ENCODE results near the gene TNIP2. TPM values are rescaled to one million over a fixed set of nuclear protein-coding genes. Genes with fewer than 3 reads are reported as not detected.
A peak's percentile ranks its signal among the peaks of the same experiment; 100 is the strongest.

TNIP2 gene
- total RNA-seq, 4 donors from 2014 or later, result 135 to 255 (median 145) TPM

DNA sequence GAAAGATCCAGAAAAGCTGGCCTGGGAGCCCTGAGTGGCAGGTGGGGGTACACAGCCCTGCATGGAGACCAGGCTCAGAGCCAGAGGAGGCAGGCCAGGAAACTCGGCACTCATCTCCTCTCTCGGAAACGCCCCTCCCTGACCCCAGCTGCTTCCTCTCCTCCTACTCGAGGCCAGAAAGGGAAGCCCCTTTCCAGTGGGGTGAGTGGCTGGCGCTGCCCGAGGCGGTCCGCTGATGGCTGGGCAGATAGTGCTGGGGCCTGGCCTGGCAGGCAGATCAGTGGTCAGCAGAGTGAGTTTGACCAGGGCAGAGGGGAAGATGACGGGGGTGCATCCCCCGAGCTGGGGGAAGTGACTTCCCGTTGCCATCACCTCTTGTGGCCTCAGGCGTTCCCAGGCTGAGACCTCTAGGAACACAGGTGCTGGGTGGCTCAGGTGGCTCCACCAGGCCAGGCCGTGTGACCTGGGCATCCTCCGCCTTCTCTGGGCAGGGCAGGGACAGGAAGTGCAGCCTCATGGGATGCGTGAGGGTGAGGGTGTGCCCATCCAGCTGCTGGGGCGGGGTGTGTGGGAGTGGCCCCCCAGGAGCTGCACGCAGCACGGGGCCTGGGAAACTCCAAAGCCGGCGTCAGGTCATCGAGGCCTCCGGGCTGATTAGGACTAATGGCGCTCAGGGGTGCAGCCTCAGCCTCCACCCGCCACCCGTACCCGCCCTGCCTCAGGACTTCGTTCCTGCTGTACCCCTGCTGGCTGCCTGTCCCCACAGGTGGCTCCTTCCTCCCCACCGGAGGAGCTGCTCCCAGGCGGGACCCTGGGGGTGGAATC, 42.5 kb upstream of the TNIP2 start:
- Histone ChIP-seq H3K9me3 (no peaks in the 10 kb centered on the region), H3K27ac (peak overlapping the region; percentile 41 to 83 (median 73)), H3K4me1 (peaks cover 17 to 96% (median 54%) of the 10 kb centered on the region in 4 donors), H3K4me3 (peak overlapping the region in 3 of 4 donors; percentile 1 to 23 (median 1)), H3K36me3 (no peaks in the 10 kb centered on the region), H3K27me3 (no peaks in the 10 kb centered on the region)
- TF ChIP-seq, protein P1, sequence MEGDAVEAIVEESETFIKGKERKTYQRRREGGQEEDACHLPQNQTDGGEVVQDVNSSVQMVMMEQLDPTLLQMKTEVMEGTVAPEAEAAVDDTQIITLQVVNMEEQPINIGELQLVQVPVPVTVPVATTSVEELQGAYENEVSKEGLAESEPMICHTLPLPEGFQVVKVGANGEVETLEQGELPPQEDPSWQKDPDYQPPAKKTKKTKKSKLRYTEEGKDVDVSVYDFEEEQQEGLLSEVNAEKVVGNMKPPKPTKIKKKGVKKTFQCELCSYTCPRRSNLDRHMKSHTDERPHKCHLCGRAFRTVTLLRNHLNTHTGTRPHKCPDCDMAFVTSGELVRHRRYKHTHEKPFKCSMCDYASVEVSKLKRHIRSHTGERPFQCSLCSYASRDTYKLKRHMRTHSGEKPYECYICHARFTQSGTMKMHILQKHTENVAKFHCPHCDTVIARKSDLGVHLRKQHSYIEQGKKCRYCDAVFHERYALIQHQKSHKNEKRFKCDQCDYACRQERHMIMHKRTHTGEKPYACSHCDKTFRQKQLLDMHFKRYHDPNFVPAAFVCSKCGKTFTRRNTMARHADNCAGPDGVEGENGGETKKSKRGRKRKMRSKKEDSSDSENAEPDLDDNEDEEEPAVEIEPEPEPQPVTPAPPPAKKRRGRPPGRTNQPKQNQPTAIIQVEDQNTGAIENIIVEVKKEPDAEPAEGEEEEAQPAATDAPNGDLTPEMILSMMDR (IDR thresholded peaks at IDR 0.05), result no peak
- peak in 1 of 2 donors; percentile 44 for TF ChIP-seq POLR2A (IDR thresholded peaks at IDR 0.05)
- peak; percentile 71 to 88 (median 87) for DNase-seq

DNA sequence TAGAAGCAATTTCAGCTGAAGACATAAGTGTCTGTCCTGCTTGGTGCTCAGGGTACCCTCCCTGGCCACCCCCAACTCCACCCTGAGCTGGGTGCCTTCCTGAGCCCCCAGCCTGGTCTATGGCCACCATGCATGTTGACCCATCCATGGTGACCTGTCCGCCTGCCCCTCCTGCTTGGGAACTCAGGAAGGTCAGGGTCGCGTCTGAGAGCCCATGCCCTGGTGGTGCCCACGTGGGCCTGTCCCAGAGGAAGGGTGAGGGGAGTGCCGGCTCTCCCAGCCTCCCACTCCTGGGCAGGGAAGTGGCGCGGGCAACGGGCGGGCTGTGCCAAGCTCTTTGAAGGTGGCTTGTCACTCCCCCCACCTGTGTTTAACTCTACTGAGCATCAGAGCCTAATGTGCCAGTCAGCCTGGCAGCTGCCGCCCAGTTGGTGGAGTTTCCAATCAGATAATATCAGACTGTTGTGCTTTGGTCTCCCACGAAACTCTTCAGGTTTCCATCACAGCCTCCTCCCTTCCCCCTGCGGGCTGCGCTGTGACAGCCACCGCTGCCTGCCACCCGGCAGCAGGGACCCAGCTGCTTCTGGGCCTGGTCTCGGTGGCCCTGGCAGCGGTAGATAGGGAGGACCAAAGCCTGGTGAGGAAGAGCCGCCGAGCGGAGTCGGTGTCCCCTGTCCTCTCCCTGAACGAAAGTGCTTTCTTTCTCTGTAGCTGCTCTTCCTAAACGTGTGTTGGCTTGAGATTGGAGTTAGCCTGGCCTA, 41.6 kb upstream of the TNIP2 start:
- TF ChIP-seq, protein P1 (IDR thresholded peaks at IDR 0.05), result no peak
- TF ChIP-seq POLR2A (IDR thresholded peaks at IDR 0.05), result no peak
- peak in 2 of 3 donors; percentile 45 to 50 for DNase-seq
- Histone ChIP-seq H3K27me3 (no peaks in the 10 kb centered on the region), H3K27ac (peak overlapping the region; percentile 41 to 83 (median 73)), H3K4me1 (peaks cover 16 to 88% (median 58%) of the 10 kb centered on the region in 4 donors), H3K4me3 (peak overlapping the region in 1 of 4 donors; percentile 1), H3K36me3 (no peaks in the 10 kb centered on the region), H3K9me3 (no peaks in the 10 kb centered on the region)

DNA sequence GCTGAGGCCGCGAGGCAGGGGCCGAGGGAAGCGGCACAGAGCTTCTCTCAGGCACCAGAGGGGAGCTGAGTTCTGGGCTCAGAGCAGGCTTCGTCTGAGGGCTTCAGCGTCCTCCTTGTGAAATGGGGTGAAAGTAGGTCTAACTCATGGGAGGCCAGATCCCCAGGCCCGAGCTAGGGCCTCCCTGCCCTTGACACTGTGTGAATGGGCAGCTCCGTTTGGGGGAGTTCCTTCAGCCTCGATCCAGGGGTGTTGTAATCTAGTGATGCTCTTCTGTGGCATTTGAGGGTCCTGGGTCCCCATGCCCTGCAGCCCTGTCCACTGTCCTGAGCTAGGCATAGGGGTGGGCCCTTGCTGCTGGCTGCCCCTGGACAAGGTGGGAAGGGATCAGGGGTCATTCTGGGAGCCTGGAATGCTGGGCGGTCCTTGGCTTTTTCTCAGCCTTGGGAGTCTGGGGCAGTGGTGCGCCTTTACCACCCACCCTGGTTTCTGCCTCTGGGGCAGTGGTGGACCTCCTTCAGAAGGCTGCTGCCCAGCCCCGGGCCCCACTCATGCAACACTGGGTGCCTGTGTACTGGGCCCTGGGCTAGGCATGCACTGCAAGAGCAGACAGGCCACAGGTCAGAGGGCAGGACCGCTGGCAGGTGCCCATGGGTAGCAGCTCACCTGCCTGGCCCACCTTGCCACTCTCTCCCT, 40.9 kb upstream of the TNIP2 start:
- DNase-seq, result peak in 2 of 3 donors; percentile 42 to 47

DNA sequence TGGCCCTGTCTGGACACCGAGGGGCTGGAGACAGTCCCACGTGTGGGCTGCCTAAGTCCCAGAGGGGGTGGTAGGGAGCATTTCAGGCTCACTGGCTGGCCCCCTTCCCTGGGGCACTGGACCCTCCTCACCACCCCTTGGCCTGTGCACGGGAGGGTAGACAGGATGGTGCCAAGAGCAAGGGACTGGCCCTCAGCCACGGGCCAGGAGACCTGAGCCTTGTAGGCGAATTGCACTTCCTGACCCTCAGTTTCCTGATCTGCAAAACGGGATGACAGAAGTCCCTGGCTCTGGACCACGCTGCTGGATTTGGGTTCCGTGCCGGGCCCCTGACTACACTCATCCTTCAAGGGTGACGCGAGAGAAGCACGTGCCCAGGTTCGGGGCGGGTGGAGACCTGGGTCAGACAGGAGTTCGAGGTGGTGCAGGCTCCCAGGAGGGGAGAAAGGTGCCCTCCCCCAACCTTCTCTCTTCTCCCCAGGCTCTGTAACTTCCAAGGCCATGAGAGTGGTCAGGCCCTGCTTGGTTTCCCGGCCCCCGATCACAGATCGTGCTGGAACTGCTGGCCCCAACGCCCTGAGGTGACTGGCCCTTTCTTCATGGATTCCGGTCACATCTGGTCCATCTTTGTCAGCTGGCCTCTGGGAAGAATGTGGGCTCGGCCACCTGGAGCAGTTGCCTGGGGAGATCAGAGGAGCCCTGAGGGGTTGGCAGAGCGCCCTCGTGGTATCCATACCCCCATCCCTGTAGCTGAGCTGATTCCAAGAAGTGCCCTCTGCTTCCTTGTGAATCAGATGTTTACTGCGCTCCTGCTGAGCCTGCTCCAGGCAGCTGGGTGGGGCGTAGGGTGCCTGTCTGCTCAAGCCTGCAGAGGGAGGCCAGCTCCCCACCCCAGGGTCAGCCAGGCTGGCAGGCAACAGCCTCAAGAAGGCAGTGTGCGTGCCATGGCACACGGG, 40.0 kb upstream of the TNIP2 start:
- no peaks in the 10 kb centered on the region for H3K9me3 ChIP-seq
- H3K36me3 ChIP-seq, result no peaks in the 10 kb centered on the region
- H3K4me1 ChIP-seq, result peaks cover 14 to 87% (median 55%) of the 10 kb centered on the region in 4 donors
- no peaks in the 10 kb centered on the region for H3K27me3 ChIP-seq
- peak overlapping the region; percentile 7 to 83 (median 54) for H3K27ac ChIP-seq
- peak in 1 of 2 donors; percentile 58 for TF ChIP-seq POLR2A (IDR thresholded peaks at IDR 0.05)
- TF ChIP-seq, protein P1 (IDR thresholded peaks at IDR 0.05), result peak in 2 of 6 experiments; percentile 34 to 35
- DNase-seq, result peak in 2 of 3 donors; percentile 83 to 88
- H3K4me3 ChIP-seq, result peak overlapping the region in 1 of 4 donors; percentile 2

More for the DNA sequence above, 40.9 kb upstream of the TNIP2 start:
- TF ChIP-seq, protein P1 (IDR thresholded peaks at IDR 0.05), result no peak
- TF ChIP-seq POLR2A (IDR thresholded peaks at IDR 0.05), result peak in 1 of 2 donors; percentile 18
- no peak overlapping the region for H3K4me3 ChIP-seq
- H3K9me3 ChIP-seq, result no peaks in the 10 kb centered on the region
- peaks cover 14 to 91% (median 60%) of the 10 kb centered on the region in 4 donors for H3K4me1 ChIP-seq
- no peaks in the 10 kb centered on the region for H3K27me3 ChIP-seq
- no peaks in the 10 kb centered on the region for H3K36me3 ChIP-seq
- H3K27ac ChIP-seq, result peak overlapping the region; percentile 36 to 83 (median 70)

Measured in Peyer's patch (tissue), 4 donors.